Kidney capillary endothelial cell (primary cell): ENCODE results near the gene B4GALNT1.
"Not testable (repeated sequence)": the region's sequence is repeated elsewhere in the genome, so short reads cannot be mapped to it uniquely, and the experiment has no call there.

Experiments used
- DNase-seq: peaks from one replicate; pipeline ENCODE4 v3.0.0-alpha.2; 2018; ENCODE audit warnings: low spot score

B4GALNT1 gene

GRCh38 chr12:57637364-57637763 is 4.4 kb upstream of the B4GALNT1 start:
- DNase-seq = no peak

GRCh38 chr12:57636731-57637130 is 3.7 kb upstream of the B4GALNT1 start:
- not testable (repeated sequence) for DNase-seq

GRCh38 chr12:57632073-57632957 is 686 bp downstream of the B4GALNT1 start:
- no peak for DNase-seq

GRCh38 chr12:57631566-57632072 is 1.4 kb downstream of the B4GALNT1 start:
- DNase-seq = no peak

- DNase-seq = no peak
These were observed 2.0 kb downstream of the B4GALNT1 start for GRCh38 chr12:57630891-57631433.

GRCh38 chr12:57629897-57630471 is 3.0 kb downstream of the B4GALNT1 start:
- DNase-seq = no peak

GRCh38 chr12:57628280-57629191 is 4.5 kb downstream of the B4GALNT1 start:
- DNase-seq = no peak

- no peak for DNase-seq
These were observed 5.3 kb downstream of the B4GALNT1 start for GRCh38 chr12:57627501-57628279.

GRCh38 chr12:57626921-57627445 is 6.0 kb downstream of the B4GALNT1 start:
- DNase-seq = no peak

GRCh38 chr12:57626111-57626920 is 6.7 kb downstream of the B4GALNT1 start:
- no peak for DNase-seq

GRCh38 chr12:57625261-57626032 is 7.6 kb downstream of the B4GALNT1 start:
- no peak for DNase-seq

- no peak for DNase-seq
These were observed 8.4 kb downstream of the B4GALNT1 start for GRCh38 chr12:57624441-57625220.

GRCh38 chr12:57623811-57624390 is 9.1 kb downstream of the B4GALNT1 start:
- DNase-seq = no peak

- no peak for DNase-seq
These were observed 9.6 kb downstream of the B4GALNT1 start for GRCh38 chr12:57623385-57623784.

- no peak for DNase-seq
These were observed 10.4 kb downstream of the B4GALNT1 start for GRCh38 chr12:57622293-57623245.

- DNase-seq = no peak
These were observed 11.3 kb downstream of the B4GALNT1 start for GRCh38 chr12:57621497-57622292.
